GM21529 (cell line): ENCODE measurements around the gene AHSG.
"Not testable (repeated sequence)": the region's sequence is repeated elsewhere in the genome, so short reads cannot be mapped to it uniquely, and the experiment has no call there.

Experiments used
- ATAC-seq: cut with Tn5 transposase; IDR thresholded peaks from one replicate; pipeline ENCODE4 v1.9.1; 2021; ENCODE audit not compliant: unreplicated experiment

The AHSG gene

GRCh38 chr3:186614597-186615483 lies 2.0 kb downstream of the AHSG start:
- ATAC-seq = peak; percentile 62

GRCh38 chr3:186616299-186616617 lies 3.4 kb downstream of the AHSG start:
- no peak for ATAC-seq

GRCh38 chr3:186617036-186617946 lies 4.4 kb downstream of the AHSG start:
- peak; percentile 95 for ATAC-seq

GRCh38 chr3:186618318-186618938 lies 5.6 kb downstream of the AHSG start:
- no peak for ATAC-seq

DNA sequence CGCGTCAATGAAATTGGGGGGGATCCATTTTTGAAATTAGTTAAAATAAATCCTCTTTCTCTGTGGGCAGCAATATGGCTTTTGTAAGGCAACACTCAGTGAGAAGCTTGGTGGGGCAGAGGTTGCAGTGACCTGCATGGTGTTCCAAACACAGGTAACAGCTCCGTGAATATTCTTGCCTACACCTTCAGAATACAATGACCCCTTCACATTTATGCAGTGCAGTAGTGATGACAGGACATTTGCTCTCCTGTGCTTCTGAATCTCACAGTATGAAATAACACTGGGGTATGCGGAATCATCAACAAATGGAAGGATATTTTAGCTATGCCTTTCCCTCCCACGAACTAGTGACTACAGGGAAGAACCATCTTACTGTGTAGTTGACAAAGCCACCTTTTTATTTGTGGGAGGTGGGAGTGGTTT lies 6.9 kb downstream of the AHSG start:
- no peak for ATAC-seq

DNA sequence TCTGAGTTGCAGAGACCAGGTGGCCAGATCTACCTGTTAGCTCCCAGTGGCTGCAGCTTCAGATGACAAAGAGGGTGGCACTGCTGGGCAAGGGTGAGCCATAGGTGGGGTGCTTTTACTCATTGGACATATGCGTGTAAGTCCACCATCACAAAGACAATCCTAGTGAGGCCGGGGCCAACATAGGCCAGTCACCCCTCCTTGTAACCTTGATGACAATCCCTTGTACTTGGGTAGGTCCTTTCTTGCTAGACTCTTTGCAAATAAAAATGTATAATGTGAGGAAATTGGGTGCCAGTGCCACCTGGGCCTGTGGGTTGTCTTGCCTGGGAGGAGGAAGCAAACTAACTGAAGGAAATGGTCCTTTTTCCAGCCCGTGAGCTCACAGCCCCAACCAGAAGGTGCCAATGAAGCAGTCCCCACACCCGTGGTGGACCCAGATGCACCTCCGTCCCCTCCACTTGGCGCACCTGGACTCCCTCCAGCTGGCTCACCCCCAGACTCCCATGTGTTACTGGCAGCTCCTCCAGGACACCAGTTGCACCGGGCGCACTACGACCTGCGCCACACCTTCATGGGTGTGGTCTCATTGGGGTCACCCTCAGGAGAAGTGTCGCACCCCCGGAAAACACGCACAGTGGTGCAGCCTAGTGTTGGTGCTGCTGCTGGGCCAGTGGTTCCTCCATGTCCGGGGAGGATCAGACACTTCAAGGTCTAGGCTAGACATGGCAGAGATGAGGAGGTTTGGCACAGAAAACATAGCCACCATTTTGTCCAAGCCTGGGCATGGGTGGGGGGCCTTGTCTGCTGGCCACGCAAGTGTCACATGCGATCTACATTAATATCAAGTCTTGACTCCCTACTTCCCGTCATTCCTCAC lies 7.6 kb downstream of the AHSG start:
- ATAC-seq = no peak

DNA sequence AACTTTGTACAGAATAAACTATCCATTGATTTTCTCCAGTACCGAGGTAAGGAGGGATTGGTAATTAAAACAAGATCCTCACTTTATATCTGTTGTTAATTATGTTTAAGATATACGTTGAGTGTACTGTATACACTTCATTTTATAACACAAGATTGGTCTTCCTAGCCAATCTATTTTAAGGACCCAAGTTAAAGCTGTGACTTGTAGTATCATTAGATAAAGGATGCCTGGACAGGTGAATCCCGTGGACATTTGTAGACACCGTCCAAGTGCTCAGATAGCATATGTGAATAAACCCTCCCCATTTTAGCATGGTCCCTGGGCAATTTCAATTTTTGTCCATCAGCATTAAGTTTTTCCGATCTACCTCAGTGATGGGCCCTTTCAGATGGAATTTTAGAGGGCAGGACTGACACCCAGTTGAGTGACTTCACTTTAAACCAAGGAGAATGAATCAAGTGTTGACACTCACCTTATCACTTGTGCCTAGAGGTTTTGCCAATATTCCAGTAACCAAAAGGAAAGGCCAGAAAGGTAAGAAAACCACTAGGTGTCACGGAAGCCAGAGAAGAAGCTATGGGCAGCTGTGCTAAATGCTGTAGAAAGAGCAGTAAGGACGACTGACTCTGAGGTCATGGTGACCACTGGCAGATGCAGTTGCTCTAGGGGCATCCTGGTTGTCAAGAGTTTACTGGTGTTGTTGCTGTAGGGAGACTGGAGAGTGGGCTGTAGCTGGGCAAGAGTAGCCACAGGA lies 9.2 kb downstream of the AHSG start:
- ATAC-seq = no peak

DNA sequence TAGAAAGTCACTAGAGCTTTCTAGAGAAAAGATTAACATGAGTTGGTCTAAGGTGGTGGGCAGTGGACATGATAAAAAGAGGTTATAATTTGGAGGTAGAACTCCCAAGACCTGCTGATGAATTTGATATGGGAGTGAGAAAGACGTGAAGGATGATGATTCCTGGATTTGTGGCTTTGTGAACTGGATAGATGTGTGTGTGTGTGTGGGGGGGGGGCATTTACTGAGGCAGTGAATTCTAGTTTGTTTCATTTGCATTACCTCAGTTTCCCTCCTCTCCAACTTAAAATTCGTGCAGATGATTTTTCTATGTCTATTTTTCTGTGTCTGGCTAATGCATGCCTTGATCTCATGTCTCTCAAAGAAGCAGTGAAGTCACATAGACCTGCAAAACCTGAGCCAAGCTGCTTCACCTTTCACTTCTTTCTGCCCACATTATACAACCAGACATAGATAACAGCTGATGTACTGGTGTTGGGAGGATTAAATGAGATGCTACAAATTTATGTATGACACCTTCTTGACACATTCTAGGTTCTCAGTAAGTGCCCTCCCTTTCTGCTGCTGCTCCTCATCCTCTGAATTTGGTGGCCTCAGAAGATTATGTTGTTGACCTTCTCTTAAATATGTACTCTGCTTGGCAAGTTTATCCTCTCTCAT lies 9.9 kb downstream of the AHSG start:
- no peak for ATAC-seq

- no peak for ATAC-seq
Measured at GRCh38 chr3:186624598-186624997, 11.7 kb downstream of the AHSG start.

- ATAC-seq = no peak
Measured at GRCh38 chr3:186625600-186626042, 12.8 kb downstream of the AHSG start.

- ATAC-seq = no peak
Measured at GRCh38 chr3:186626254-186626847, 13.5 kb downstream of the AHSG start.

- ATAC-seq = no peak
Measured at GRCh38 chr3:186627852-186628414, 15.1 kb downstream of the AHSG start.

GRCh38 chr3:186628756-186629155 lies 15.9 kb downstream of the AHSG start:
- no peak for ATAC-seq

DNA sequence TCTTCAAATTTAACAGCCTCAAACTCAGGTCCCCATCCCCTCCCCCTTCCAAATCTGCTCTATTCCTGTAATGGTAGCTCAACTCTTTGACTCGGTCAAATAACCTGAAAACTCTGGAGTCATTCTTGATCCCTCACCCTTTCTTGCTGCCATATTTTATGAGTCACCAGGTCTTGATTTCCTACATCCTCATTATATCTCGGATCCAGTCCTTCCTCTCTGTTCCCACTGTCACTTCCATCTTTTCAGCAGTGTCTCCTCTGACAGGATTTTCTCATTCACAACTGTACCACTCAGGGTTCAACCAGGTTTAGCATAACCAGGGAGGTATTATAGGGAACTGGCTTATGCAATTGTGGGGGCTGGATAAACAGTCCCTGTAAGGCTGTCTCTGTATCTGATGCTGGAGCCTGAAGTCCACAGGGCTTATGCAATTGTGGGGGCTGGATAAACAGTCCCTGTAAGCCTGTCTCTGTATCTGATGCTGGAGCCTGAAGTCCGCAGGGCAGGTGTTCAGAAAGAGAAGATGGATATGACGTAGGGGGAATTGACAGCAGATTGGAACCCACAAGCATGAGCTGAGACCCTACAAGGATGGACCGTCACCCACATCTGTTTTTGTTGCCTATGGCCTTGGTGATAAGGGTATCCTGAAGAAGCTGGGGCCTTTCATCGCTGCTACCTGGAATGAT lies 18.2 kb downstream of the AHSG start:
- no peak for ATAC-seq

DNA sequence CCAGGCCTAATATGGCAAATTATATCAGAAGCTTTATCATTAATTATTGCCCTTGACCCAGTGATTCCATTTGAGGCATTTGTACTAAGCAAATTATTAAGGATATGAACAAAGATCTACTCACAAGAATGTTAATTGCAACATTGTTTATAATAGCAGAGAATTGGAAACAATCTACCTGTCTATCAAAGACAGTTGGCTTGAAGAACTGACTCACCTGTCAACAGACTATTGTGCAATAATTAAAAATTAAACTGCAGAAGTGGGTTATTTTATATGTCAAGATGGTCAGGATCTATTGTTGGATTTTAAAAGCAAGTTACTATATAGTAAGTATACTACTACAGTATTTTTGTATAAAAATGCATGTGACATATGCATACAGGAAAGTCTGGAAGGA lies 20.6 kb downstream of the AHSG start:
- ATAC-seq = no peak

- ATAC-seq = not testable (repeated sequence)
Measured at GRCh38 chr3:186634207-186634606, 21.3 kb downstream of the AHSG start.

DNA sequence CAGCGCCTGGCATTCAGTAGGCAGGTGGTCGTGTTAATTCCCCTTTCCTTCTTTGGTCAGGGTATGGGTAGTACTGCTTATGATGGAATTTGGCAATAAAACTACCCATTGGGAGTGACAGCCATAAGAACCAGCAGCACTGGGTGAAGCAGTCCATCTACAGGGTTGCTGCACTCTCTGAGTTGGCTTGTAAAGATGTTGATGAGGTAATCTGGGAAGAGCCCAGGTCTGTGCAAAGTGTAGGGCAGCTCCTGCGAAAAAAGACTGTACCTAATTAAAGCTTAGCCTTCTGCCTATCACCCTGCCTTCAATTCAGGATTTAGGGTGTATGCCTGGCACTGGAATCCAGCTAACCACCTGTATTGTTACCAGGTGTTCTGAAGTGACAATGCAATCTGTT lies 22.7 kb downstream of the AHSG start:
- ATAC-seq = no peak

DNA sequence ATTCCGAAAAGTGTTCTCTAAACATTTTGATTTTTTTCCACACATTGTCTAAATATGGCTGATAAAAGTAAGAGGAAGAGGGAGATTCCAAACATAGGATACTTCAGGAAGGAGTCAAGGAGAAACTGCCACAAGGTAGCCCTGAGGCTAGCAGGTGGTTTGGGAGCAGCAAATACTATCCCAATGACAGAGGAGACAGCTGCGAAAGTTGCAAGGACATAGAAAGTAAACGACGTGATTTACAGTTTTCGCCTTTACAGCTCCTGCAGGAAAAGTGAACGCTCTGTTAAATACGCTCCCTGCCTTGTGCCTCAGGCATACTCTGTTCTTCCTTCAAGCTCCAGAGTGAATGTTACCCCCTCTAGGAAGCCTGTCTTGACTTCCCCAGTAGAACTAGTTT lies 23.7 kb downstream of the AHSG start:
- no peak for ATAC-seq
